HG02759 (cell line): Measurements from ENCODE around the gene EIF4G3.
"Not testable (repeated sequence)": the region's sequence is repeated elsewhere in the genome, so short reads cannot be mapped to it uniquely, and the experiment has no call there.

Experiments used
- ATAC-seq: cut with Tn5 transposase; IDR thresholded peaks from one replicate; pipeline ENCODE4 v1.9.1; 2021; ENCODE audit warnings: mild to moderate bottlenecking, moderate library complexity; ENCODE audit not compliant: unreplicated experiment

Gene EIF4G3

GRCh38 chr1:21106709-21107108, 70.0 kb downstream of the EIF4G3 start:
- ATAC-seq, result no peak

GRCh38 chr1:21106238-21106637, 70.5 kb downstream of the EIF4G3 start:
- ATAC-seq, result no peak

- ATAC-seq, result no peak
Observed at GRCh38 chr1:21105807-21106206, 70.9 kb downstream of the EIF4G3 start.

- no peak for ATAC-seq
Observed at GRCh38 chr1:21104683-21105082, 72.0 kb downstream of the EIF4G3 start.

GRCh38 chr1:21100481-21100921, 76.2 kb downstream of the EIF4G3 start:
- ATAC-seq, result no peak

GRCh38 chr1:21099869-21100131, 76.9 kb downstream of the EIF4G3 start:
- no peak for ATAC-seq

- no peak for ATAC-seq
Observed at GRCh38 chr1:21099034-21099868, 77.4 kb downstream of the EIF4G3 start.

GRCh38 chr1:21098186-21098915, 78.3 kb downstream of the EIF4G3 start:
- ATAC-seq, result no peak

GRCh38 chr1:21097729-21098128, 79.0 kb downstream of the EIF4G3 start:
- no peak for ATAC-seq

GRCh38 chr1:21095976-21096375, 80.7 kb downstream of the EIF4G3 start:
- ATAC-seq, result no peak

- not testable (repeated sequence) for ATAC-seq
Observed at GRCh38 chr1:21094282-21094681, 82.4 kb downstream of the EIF4G3 start.

- ATAC-seq, result not testable (repeated sequence)
Observed at GRCh38 chr1:21093271-21093958, 83.3 kb downstream of the EIF4G3 start.

- ATAC-seq, result not testable (repeated sequence)
Observed at GRCh38 chr1:21092545-21092944, 84.2 kb downstream of the EIF4G3 start.

GRCh38 chr1:21091053-21091690, 85.5 kb downstream of the EIF4G3 start:
- ATAC-seq, result not testable (repeated sequence)

- ATAC-seq, result no peak
Observed at GRCh38 chr1:21090463-21090862, 86.2 kb downstream of the EIF4G3 start.

GRCh38 chr1:21089731-21090130, 87.0 kb downstream of the EIF4G3 start:
- ATAC-seq, result no peak

- no peak for ATAC-seq
Observed at GRCh38 chr1:21089299-21089698, 87.4 kb downstream of the EIF4G3 start.

- ATAC-seq, result no peak
Observed at GRCh38 chr1:21084111-21084810, 92.4 kb downstream of the EIF4G3 start.

- no peak for ATAC-seq
Observed at GRCh38 chr1:21082073-21082472, 94.6 kb downstream of the EIF4G3 start.

GRCh38 chr1:21077085-21077484, 99.6 kb downstream of the EIF4G3 start:
- no peak for ATAC-seq

- ATAC-seq, result no peak
Observed at GRCh38 chr1:21072721-21073120, 104.0 kb downstream of the EIF4G3 start.
